ENCODE data around the gene CD80.

DNA sequence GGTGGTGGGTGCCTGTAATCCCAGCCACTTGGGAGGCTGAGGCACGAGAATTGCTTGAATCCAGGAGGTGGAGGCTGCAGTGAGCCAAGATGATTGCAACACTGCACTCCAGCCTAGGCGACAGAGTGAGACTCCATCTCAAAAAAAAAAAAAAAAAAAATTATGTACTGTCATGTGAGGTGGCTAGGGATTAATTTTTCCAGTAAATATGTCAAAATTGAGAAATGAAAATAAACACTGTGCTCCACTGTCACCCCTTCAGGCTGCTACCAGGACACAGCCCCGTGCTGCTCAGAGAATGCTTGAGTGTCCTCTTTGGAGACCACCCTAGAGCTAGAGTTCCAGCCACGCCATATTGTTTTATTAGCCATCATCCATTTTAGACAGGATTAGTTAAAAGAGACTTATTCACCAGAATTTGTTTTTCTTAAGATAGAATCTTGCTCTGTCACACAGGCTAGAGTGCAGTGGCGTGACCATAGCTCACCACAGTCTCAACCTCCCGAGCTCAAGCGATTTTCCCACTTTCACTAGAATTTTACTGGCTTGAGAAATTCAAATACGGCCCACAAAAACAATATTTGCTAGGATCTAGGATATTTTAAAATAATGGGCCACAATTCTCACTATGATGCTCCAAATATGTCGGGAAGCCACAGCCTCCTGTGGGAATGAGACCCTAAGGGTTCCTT is 642 bp downstream of the CD80 start:
- TF ChIP-seq POLR2AphosphoS5 (IDR thresholded peaks at IDR 0.05), result no peak
- no peak for TF ChIP-seq CTCF (IDR thresholded peaks at IDR 0.05)
